CD4-positive, alpha-beta T cell treated with Interleukin-6 for 4 hours (primary cell): ENCODE results near the gene CEP162.

Source experiments
- DNase-seq: peaks from one replicate; pipeline ENCODE4 v3.0.0-alpha.2; 2020; ENCODE audit warnings: mixed read lengths

Gene CEP162

GRCh38 chr6:84082689-84083265 lies 144.7 kb downstream of the CEP162 start:
- DNase-seq = no peak

- DNase-seq = no peak
Observed at GRCh38 chr6:84081222-84081621, 146.2 kb downstream of the CEP162 start.

GRCh38 chr6:84078335-84078734 lies 149.1 kb downstream of the CEP162 start:
- DNase-seq = no peak

GRCh38 chr6:84077645-84078044 lies 149.8 kb downstream of the CEP162 start:
- no peak for DNase-seq

- no peak for DNase-seq
Observed at GRCh38 chr6:84074988-84075781, 152.3 kb downstream of the CEP162 start.
